CMK (cell line): ENCODE data around the gene ANKRD35.
A peak's percentile ranks its signal among the peaks of the same experiment; 100 is the strongest.
"Not testable (repeated sequence)": the region's sequence is repeated elsewhere in the genome, so short reads cannot be mapped to it uniquely, and the experiment has no call there.

ENCODE experiments used
- DNase-seq: peaks from one replicate; pipeline ENCODE4 v3.0.0-alpha.2; 2010; ENCODE audit warnings: low read depth

ANKRD35 gene

GRCh38 chr1:145858238-145858900 lies 27.3 kb downstream of the ANKRD35 start:
- DNase-seq: peak; percentile 21

GRCh38 chr1:145857170-145857569 lies 28.5 kb downstream of the ANKRD35 start:
- no peak for DNase-seq

- no peak for DNase-seq
These were observed 30.2 kb downstream of the ANKRD35 start for GRCh38 chr1:145855426-145855948.

- no peak for DNase-seq
These were observed 36.1 kb downstream of the ANKRD35 start for GRCh38 chr1:145849356-145850160.

DNA sequence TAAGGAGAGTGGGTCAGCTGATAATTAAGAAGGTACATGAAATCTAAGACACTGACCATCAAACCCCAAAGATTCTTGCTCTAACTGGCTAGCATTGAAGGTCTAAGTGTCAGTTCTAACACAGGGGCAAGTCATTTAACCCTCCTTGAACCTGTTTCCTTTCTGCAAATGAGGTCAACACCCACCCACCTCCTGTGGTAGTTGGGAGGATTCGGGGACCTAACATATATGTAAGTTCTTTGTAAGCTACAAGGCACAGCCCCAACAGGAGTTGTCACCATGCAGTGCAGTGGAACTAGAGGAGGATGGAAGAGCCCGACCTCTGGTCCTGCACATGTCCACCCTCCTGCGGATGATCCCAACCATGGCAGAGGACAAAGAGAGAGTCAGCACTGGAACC lies 37.8 kb downstream of the ANKRD35 start:
- no peak for DNase-seq

DNA sequence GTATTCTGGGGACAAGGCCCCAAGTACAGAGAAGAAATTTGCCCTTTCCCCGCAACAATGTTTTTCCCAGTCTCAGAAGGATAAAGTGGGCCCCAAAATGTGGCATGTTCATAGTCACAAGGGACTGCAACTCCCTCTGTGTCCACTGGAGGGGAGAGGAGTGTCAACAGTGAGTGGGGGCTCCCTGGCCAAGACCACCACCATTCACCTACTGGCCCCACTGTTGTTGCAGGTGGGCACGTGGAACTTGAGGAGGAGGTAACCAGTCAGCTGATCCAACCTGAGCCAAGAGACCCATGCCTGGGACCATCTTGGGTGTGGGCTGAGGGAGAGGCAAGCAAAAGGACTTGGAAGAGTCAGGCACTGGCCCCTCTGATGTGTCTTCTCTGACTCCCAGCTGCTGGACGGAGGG lies 39.5 kb downstream of the ANKRD35 start:
- DNase-seq: peak; percentile 33

DNA sequence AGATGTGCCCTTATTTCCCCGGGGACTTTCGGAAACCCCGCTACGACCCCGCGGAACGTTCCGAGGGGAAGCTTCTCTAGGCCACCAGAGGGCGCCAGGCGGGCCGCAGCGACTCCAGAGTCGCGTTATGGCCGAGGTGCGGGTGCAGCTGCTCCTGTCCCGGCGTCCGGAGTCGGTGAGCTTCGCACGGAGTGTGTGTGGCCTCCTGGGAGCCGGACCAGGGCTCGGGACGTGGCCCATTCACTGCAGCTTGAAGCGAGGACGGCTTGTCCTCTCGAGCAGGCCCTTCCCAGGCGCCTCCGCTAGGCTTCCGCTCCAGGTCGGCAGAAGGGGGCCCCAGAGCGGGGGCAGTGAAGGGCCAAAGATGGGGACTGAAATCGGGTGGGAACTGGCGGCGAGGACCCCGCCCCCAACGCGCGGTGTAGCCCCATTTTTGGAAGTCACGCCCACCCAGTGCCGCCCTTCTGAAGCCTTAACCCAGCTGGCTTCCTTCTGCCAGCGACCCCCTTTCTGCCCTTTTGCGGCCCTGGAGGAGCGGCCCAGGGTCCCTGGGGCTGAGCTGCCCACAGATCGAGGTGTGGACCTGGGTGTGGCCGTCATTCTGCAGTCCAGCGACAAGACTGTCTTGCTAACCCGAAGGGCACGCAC lies 40.0 kb downstream of the ANKRD35 start, which contains the start of gene NUDT17:
Gene NUDT17, plus strand, starts transcription at position 117 of the 648 bp plus-strand sequence. Its CDS starts 11 bp downstream, at position 128.
- DNase-seq: peak; percentile 56

- DNase-seq: no peak
These were observed 40.5 kb downstream of the ANKRD35 start for GRCh38 chr1:145845144-145845513.

- DNase-seq: no peak
These were observed 42.6 kb downstream of the ANKRD35 start for GRCh38 chr1:145843031-145843430.

GRCh38 chr1:145837656-145838055 lies 48.0 kb downstream of the ANKRD35 start:
- no peak for DNase-seq

GRCh38 chr1:145830810-145831209 lies 54.9 kb downstream of the ANKRD35 start:
- DNase-seq: not testable (repeated sequence)

GRCh38 chr1:145828367-145829026 lies 57.2 kb downstream of the ANKRD35 start:
- DNase-seq: no peak

DNA sequence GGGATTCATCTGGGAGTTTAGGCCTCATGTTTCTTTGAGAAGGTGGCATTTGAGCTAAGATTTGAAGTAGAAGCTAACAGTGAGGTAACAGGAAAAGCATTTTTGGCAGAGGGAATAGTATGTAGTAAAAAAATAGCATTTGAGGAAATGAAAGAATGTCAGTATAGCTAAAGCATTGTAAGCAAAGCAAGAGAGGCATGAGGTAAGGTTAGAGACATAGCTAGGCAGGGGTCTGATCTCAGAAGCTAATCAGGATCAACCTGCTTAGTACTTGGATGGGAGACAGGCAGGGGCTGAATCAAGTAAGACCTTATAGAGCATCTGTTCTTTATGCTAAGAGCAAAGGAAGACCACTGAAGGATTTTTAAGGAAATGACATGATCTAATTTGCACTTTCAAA lies 57.7 kb downstream of the ANKRD35 start:
- no peak for DNase-seq

DNA sequence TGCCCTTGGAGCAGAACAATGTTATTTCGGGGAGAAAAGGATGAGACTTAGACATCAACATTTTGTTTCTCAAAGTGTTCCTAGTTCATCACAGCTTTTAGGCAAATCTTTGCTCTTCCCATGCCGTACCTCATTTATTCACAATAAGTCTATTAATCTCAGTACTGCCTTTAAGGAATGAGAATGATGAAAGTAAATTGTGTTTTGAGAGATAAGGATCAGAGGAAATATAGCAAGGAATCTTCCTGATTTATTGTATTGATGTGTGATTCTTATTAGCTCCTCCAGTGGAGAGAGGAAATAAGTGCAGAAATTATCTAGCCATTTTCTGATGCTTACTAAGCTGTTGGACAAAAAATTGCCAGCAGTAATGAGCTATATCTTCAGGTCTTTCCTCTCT lies 59.6 kb downstream of the ANKRD35 start:
- no peak for DNase-seq

DNA sequence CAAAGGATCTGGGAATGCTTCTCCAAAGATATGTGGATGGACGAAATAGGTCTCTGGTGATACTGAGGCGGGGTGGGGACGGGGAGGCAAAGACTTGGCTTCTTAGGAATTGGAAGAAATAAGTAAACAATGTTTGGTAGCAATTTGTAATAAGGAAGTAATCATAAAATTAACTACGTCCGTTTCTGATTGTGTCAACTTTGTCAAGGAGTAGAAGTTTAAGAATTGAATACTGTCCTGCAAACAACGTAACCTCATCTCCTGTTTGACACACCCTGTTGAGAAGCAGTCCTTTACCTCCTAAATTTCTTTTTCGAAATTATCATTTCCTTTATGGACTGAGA lies 61.2 kb downstream of the ANKRD35 start:
- DNase-seq: no peak

DNA sequence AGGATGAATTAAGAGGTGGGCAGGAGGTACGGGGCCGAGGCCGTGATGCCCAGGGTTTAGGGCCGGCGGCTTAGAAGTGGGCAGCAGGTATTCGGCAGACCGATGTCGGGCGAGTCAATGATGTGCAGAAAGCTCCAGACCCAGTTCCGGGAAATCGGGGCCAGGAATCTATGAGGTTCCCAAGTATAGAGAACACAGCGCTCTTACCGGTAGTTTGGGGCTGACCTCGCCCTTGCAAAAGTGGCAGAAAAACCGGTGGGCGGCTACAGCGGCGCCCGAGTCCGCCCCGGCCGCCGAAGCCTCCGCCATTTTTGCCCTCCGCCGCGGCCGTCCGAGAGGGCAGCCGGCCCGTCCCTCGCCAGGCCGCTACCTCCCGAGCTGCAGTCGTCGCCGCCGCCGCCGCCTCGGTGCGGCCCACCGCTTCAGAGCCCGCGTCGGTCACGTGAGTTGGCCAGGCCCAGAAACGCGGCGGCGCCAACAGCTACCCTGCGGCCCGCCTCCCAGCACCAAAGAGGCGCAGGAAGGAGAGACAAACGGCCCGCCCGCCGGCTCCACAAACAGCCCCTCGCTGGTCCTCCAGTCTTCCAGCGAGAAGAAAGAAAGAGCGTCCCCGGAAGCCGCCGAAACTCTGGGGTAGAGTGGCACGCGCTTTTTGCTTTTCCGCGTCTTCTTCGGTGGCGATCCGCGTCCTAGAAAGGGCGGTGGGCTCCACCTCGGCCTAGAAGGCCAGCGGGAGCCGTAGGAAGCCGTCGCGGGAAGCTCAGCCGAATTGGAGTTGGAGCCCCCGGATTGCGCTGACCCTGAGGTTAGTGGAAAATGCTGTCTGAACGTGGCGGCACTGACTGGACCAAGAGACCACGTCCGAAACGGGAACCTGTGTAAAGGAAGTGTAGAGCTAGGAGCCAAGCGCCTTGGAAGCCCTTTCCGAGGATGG lies 61.8 kb downstream of the ANKRD35 start, which contains the start of the genes POLR3C and RNF115:
Gene POLR3C, plus strand, starts transcription at position 636 of the 934 bp plus-strand sequence. CDS start 1,577 bp downstream, outside the sequence.
Gene RNF115, minus strand, starts transcription at position 531 of the 934 bp plus-strand sequence. Its CDS starts 222 bp downstream, at position 309.
- DNase-seq: peak; percentile 80

DNA sequence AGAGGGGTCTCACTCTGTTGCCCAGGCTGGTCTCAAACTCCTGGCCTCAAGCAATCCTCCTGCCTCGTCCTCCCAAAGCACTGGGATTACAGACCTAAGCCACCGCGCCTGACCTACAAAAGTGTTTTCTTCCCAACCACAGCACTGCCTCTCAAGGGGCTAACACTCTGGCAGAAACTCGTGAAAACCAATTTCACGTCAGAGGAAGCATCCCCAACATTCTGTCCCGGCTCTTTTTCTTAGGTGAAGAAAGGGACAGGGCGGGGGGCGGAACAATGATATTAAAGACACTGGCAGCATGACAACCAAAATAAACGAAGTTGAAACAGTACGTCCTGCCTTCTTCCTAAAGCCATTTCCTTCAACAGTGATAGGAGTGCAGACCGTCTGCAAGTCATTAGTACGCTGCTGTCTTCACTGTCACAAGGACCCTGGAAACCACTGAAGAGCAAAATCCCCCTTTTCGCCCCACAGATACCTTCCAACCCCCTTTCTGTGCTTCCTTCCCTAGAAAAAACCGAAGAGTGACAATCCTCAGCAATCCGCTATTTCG lies 62.8 kb downstream of the ANKRD35 start:
- not testable (repeated sequence) for DNase-seq

DNA sequence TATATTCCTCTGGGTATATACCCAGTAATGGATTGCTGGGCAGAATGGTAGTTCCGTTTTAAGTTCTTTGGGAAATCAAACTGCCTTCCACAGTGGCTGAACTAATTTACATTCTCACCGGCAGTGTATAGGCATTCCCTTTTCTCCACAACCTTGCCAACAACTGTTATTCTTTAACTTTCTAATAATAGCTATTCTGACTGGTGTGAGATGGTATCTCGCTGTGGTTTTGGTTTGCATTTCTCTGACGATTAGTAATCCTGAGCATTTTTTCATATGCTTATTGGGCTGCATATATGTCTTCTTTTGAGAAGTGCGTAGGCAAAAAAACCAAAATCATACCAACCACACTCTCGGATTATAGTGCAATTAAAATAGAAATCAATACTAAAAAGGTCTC lies 67.6 kb downstream of the ANKRD35 start:
- DNase-seq: not testable (repeated sequence)
